ENCODE measurements around the gene APOBEC3G.

APOBEC3G gene

GRCh38 chr22:39122772-39123470, 45.8 kb downstream of the APOBEC3G start:
- DNase-seq (ENCODE audit: low read depth in 2 of 2) = no peak

- DNase-seq (ENCODE audit: low read depth in 2 of 2) = no peak
These were observed 46.9 kb downstream of the APOBEC3G start for GRCh38 chr22:39123751-39124581.

GRCh38 chr22:39125622-39126021, 48.5 kb downstream of the APOBEC3G start:
- DNase-seq (ENCODE audit: low read depth in 2 of 2) = no peak

- DNase-seq (ENCODE audit: low read depth in 2 of 2) = no peak
These were observed 51.4 kb downstream of the APOBEC3G start for GRCh38 chr22:39128508-39128907.

- no peak for DNase-seq (ENCODE audit: low read depth in 2 of 2)
These were observed 52.0 kb downstream of the APOBEC3G start for GRCh38 chr22:39129081-39129480.

GRCh38 chr22:39129746-39130145, 52.7 kb downstream of the APOBEC3G start:
- no peak for DNase-seq (ENCODE audit: low read depth in 2 of 2)

GRCh38 chr22:39130152-39130704, 53.2 kb downstream of the APOBEC3G start:
- DNase-seq (ENCODE audit: low read depth in 2 of 2) = no peak

- no peak for DNase-seq (ENCODE audit: low read depth in 2 of 2)
These were observed 54.1 kb downstream of the APOBEC3G start for GRCh38 chr22:39130892-39131855.

GRCh38 chr22:39132281-39132680, 55.2 kb downstream of the APOBEC3G start:
- no peak for DNase-seq (ENCODE audit: low read depth in 2 of 2)

GRCh38 chr22:39132871-39133524, 55.9 kb downstream of the APOBEC3G start:
- DNase-seq (ENCODE audit: low read depth in 2 of 2) = no peak

- no peak for DNase-seq (ENCODE audit: low read depth in 2 of 2)
These were observed 56.8 kb downstream of the APOBEC3G start for GRCh38 chr22:39133871-39134270.

- no peak for DNase-seq (ENCODE audit: low read depth in 2 of 2)
These were observed 57.5 kb downstream of the APOBEC3G start for GRCh38 chr22:39134366-39135091.

- no peak for DNase-seq (ENCODE audit: low read depth in 2 of 2)
These were observed 58.2 kb downstream of the APOBEC3G start for GRCh38 chr22:39135092-39135896.

- DNase-seq (ENCODE audit: low read depth in 2 of 2) = no peak
These were observed 59.2 kb downstream of the APOBEC3G start for GRCh38 chr22:39136317-39136716.
